Neuronal stem cell (in vitro differentiated cells): Measurements from ENCODE around the gene FAM53A.

ENCODE experiments used
- DNase-seq: peaks from one replicate; pipeline ENCODE4 v3.0.0-alpha.2; 2013; ENCODE audit warnings: low spot score
- H2AFZ ChIP-seq: one replicate; pipeline ENCODE4 v1.6.1; 2013; ENCODE audit warnings: mild to moderate bottlenecking, low read length, inconsistent platforms
- H2AK5ac ChIP-seq: 2 replicates; pipeline ENCODE4 v1.6.1; 2013; ENCODE audit warnings: low read depth, mild to moderate bottlenecking, inconsistent platforms, low read length, moderate library complexity, mixed read lengths
- H2BK120ac ChIP-seq: 2 replicates; pipeline ENCODE4 v1.6.1; 2013; ENCODE audit warnings: low read depth, mild to moderate bottlenecking, inconsistent platforms, low read length, moderate library complexity, mixed read lengths
- H2BK12ac ChIP-seq: one replicate; pipeline ENCODE4 v1.6.1; 2013; ENCODE audit warnings: low read length, inconsistent platforms
- H2BK15ac ChIP-seq: 2 replicates; pipeline ENCODE4 v1.6.1; 2013; ENCODE audit warnings: mild to moderate bottlenecking, low read length, inconsistent platforms, mixed read lengths
- H2BK5ac ChIP-seq: one replicate; pipeline ENCODE4 v1.6.1; 2013; ENCODE audit warnings: inconsistent platforms, mild to moderate bottlenecking, low read length, moderate library complexity
- H3K14ac ChIP-seq: one replicate; pipeline ENCODE4 v1.6.1; 2013; ENCODE audit warnings: low read length, inconsistent platforms
- H3K18ac ChIP-seq: 2 replicates; pipeline ENCODE4 v1.6.1; 2013; ENCODE audit warnings: low read length, inconsistent platforms
- H3K23ac ChIP-seq: 2 replicates; pipeline ENCODE4 v1.6.1; 2013; ENCODE audit warnings: low read depth, mild to moderate bottlenecking, mixed read lengths, low read length, inconsistent platforms; ENCODE audit not compliant: poor library complexity
- H3K27ac ChIP-seq: replicated peaks from 3 replicates; pipeline ENCODE4 v1.5.1; 2013; ENCODE audit warnings: low read length, inconsistent platforms
- H3K27me3 ChIP-seq, 3 experiments: 2 replicates each; pipeline ENCODE4 v1.6.1; 2013; ENCODE audit warnings: low read length in 3 of 3, mild to moderate bottlenecking in 2 of 3, inconsistent platforms in 1 of 3, low read depth in 1 of 3, mixed read lengths in 1 of 3, moderate library complexity in 1 of 3; ENCODE audit not compliant: control insufficient read depth in 3 of 3, insufficient read depth in 3 of 3
- H3K36me3 ChIP-seq, 2 donors: replicated peaks in 1 of 2; 2 replicates each; pipeline ENCODE4 v1.6.1; 2013; ENCODE audit warnings: low read length in 2 of 2; ENCODE audit not compliant: control insufficient read depth in 2 of 2, insufficient read depth in 2 of 2
- H3K4ac ChIP-seq: 2 replicates; pipeline ENCODE4 v1.6.1; 2013; ENCODE audit warnings: inconsistent platforms, mild to moderate bottlenecking, low read length, moderate library complexity
- H3K4me1 ChIP-seq, 2 donors: 1 replicate in 1 of 2; 2 replicates in 1 of 2; pipeline ENCODE4 v1.6.1; 2013; ENCODE audit warnings: low read length in 2 of 2, low read depth in 1 of 2; ENCODE audit not compliant: control insufficient read depth in 2 of 2, insufficient read depth in 1 of 2
- H3K4me2 ChIP-seq: one replicate; pipeline ENCODE4 v1.6.1; 2013; ENCODE audit warnings: mild to moderate bottlenecking, low read length, inconsistent platforms; ENCODE audit not compliant: insufficient read depth, poor library complexity, severe bottlenecking
- H3K4me3 ChIP-seq, 2 donors: 2 replicates each; pipeline ENCODE4 v1.5.1; 2013; ENCODE audit warnings: low read length in 2 of 2, mild to moderate bottlenecking in 2 of 2, inconsistent platforms in 1 of 2, moderate library complexity in 1 of 2
- H3K79me1 ChIP-seq: one replicate; pipeline ENCODE4 v1.6.1; 2013; ENCODE audit warnings: low read depth, mild to moderate bottlenecking, inconsistent platforms, low read length, moderate library complexity
- H3K9ac ChIP-seq: one replicate; pipeline ENCODE4 v1.6.1; 2013; ENCODE audit warnings: mild to moderate bottlenecking, low read depth, low read length, inconsistent platforms; ENCODE audit not compliant: poor library complexity
- H3K9me3 ChIP-seq, 2 donors: replicated peaks in 1 of 2; 2 replicates each; pipeline versions ENCODE3 to v1.6.1; 2013; ENCODE audit warnings: low read length in 2 of 2, mild to moderate bottlenecking in 2 of 2, inconsistent platforms in 1 of 2, low read depth in 1 of 2, mixed read lengths in 1 of 2, moderate library complexity in 1 of 2; ENCODE audit not compliant: control insufficient read depth in 2 of 2, insufficient read depth in 1 of 2
- H4K8ac ChIP-seq: one replicate; pipeline ENCODE4 v1.6.1; 2013; ENCODE audit warnings: low read depth, mild to moderate bottlenecking, inconsistent platforms, low read length, moderate library complexity
- H4K91ac ChIP-seq: one replicate; pipeline ENCODE4 v1.6.1; 2013; ENCODE audit warnings: low read length, low read depth, mild to moderate bottlenecking, inconsistent platforms; ENCODE audit not compliant: poor library complexity
- WGBS, 2 donors: extraction: QIAGEN DNeasy Blood & Tissue Kit; methylation state at CpG; one replicate each; pipeline ENCODE4 v1.1.7; 2013; ENCODE audit warnings: missing lambda C conversion rate in 2 of 2, mixed read lengths in 1 of 2; ENCODE audit not compliant: insufficient read length in 2 of 2, insufficient replicate concordance in 1 of 2; ENCODE audit errors: extremely low coverage in 2 of 2; 5-methylcytosine and 5-hydroxymethylcytosine counted together

Gene FAM53A

DNA sequence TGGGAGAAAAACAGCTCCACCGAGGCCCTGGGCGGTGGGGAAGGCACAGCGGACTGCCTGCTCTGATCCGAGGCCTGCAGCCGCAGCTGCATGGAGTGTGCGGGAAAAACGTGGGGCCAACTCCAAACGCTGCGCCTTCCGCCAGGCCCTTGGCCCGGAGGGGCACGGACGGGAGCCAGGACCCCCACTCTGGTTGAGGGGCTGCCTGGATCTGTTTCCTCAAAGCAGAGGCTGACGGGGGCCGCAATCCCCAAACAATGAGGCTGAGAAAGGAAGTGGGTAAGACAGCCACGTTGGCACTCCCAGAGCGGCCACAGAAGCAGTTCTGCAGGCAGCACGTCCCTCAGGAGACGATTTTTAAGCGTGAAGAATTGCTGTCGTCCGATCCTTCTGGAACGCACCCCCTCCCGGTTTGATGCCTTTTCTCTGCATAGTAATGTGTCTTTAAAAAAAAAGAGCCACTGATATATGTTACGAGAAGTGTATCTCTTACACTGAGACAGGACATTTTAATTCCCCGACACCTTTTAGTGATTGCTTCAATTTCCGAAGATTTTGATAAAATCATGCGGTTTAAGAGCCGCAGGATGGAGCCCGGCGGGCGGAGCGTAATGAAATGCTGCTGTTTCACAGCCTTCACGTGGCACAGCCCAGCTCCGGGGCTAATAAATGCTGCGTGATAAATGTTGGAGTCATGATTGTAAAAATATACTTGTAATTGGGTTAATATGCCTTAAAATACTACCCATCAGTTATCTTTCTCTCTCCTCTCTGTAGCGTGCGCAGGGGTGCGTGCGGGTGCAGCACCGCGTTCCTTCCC, 85.7 kb downstream of the FAM53A start:
- Histone ChIP-seq H3K18ac (peak overlapping the region; percentile 48), H3K27me3 (peaks cover 0 to 13% (median 0%) of the 10 kb centered on the region in 3 experiments), H3K9ac (peak overlapping the region; percentile 21), H2BK15ac (no peak overlapping the region), H3K27ac (no peak overlapping the region), H2BK5ac (peak overlapping the region; percentile 82), H2AK5ac (peak overlapping the region; percentile 90), H3K9me3 (no peaks in the 10 kb centered on the region), H3K79me1 (no peaks in the 10 kb centered on the region), H3K4me1 (peaks cover 0 to 6% of the 10 kb centered on the region in 2 donors), H3K4me2 (no peak overlapping the region), H4K8ac (no peak overlapping the region), H4K91ac (no peak overlapping the region), H3K4me3 (no peak overlapping the region), H3K4ac (no peak overlapping the region), H3K23ac (no peak overlapping the region), H2AFZ (no peak overlapping the region), H2BK12ac (no peak overlapping the region), H2BK120ac (no peak overlapping the region), H3K14ac (peak overlapping the region; percentile 21), H3K36me3 (no peaks in the 10 kb centered on the region)
- DNase-seq = no peak
- no CpG with 5 or more reads among the region's 42 CpGs for WGBS, 2 donors

DNA sequence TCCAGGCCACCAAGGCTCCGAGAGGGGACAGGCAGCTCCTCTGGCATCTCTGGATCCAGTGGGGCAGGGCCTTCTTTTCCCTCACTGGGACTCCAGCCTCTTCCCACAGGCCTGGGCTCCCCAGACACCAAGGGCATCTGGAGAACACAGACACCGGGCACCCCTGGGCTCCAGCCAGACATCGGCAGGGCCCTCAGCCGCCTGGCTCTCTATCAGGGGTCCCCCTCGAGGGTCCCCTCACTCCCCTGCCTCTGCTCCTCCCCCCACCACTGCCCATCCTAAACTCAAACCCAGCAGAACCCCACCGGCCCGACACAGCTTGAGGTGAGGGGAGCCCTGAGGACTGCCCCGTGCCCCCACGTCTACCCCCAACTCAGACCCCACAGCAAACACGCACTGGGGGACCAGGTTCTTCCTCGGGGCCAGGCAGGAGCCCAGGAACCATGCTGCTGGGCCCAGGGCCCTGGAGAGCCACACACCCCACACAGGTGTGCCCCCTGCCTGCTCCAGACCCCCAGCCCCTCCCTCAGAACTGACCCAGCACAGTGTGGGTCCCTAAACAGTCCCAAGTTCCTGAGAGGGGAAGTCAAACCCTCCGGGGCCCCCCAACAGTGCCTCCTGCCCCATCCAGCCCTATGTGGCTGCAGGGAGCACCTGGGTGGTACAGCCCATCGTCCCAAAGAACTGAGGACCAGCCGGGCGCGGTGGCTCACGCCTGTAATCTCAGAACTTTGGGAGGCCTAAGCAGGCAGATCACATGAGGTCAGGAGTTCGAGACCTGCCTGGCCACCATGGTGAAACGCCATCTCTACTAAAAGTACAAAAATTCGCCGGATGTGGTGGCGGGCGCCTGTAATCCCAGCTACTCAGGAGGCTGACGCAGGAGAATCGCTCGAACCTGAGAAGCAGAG, 86.8 kb downstream of the FAM53A start:
- H3K36me3 ChIP-seq = no peaks in the 10 kb centered on the region
- no peak overlapping the region for H3K4ac ChIP-seq
- H4K8ac ChIP-seq = peak overlapping the region; percentile 43
- H3K4me2 ChIP-seq = no peak overlapping the region
- H3K9ac ChIP-seq = no peak overlapping the region
- WGBS, 2 donors = no CpG with 5 or more reads among the region's 26 CpGs
- no peak overlapping the region for H4K91ac ChIP-seq
- H2BK12ac ChIP-seq = no peak overlapping the region
- no peak overlapping the region for H3K27ac ChIP-seq
- H2AK5ac ChIP-seq = no peak overlapping the region
- no peak overlapping the region for H3K23ac ChIP-seq
- no peak overlapping the region for H2BK120ac ChIP-seq
- H2AFZ ChIP-seq = no peak overlapping the region
- DNase-seq = no peak
- no peaks in the 10 kb centered on the region for H3K79me1 ChIP-seq
- H2BK15ac ChIP-seq = peak overlapping the region; percentile 58
- peaks cover 0 to 6% (median 0%) of the 10 kb centered on the region in 3 experiments for H3K27me3 ChIP-seq
- no peaks in the 10 kb centered on the region for H3K9me3 ChIP-seq
- H3K4me1 ChIP-seq = peaks cover 0 to 6% of the 10 kb centered on the region in 2 donors
- no peak overlapping the region for H3K4me3 ChIP-seq
- H3K18ac ChIP-seq = no peak overlapping the region
- no peak overlapping the region for H2BK5ac ChIP-seq
- H3K14ac ChIP-seq = no peak overlapping the region

DNA sequence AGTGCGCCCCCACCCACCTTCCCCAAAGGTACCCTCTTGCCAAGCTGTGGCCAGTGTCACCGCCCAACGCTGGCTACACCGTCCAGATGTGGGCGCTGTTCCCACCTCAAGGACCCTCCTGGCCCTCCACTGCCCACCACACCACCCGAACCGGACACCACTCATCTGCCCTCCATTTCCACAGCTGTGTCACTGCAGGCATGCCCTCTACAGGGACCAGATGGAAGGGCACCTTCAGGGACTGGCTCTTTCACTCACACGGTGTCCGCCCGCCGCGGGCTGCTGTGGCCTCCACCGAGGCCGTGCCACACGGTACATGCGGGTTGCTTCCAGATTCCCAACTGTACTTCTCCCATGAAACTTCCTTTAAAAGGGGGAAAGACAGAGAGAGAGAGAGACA, 87.7 kb downstream of the FAM53A start:
- Histone ChIP-seq H2BK12ac (no peak overlapping the region), H3K4me1 (peaks cover 0 to 6% of the 10 kb centered on the region in 2 donors), H3K36me3 (no peaks in the 10 kb centered on the region), H2BK120ac (no peak overlapping the region), H3K27ac (no peak overlapping the region), H4K91ac (no peak overlapping the region), H3K9ac (no peak overlapping the region), H3K14ac (peak overlapping the region; percentile 82), H2BK5ac (no peak overlapping the region), H2BK15ac (peak overlapping the region; percentile 26), H3K27me3 (peaks cover 0 to 6% (median 0%) of the 10 kb centered on the region in 3 experiments), H3K79me1 (no peaks in the 10 kb centered on the region), H3K23ac (no peak overlapping the region), H3K4me3 (no peak overlapping the region), H2AK5ac (no peak overlapping the region), H3K9me3 (no peaks in the 10 kb centered on the region), H4K8ac (peak overlapping the region; percentile 17), H2AFZ (no peak overlapping the region), H3K18ac (no peak overlapping the region), H3K4ac (no peak overlapping the region), H3K4me2 (no peak overlapping the region)
- no peak for DNase-seq
- WGBS, 2 donors = no CpG with 5 or more reads among the region's 16 CpGs
